Stomach (tissue), 9 donors: ENCODE measurements around the gene GRID2IP. TPM values are rescaled to one million over a fixed set of nuclear protein-coding genes. Genes with fewer than 3 reads are reported as not detected.

Source experiments
- DNase-seq, 2 donors: peaks; one replicate each; pipeline versions ENCODE4 v3.0.0 to v3.0.0-alpha.2; 2013 to 2019
- H3K27ac ChIP-seq, 5 donors: fragments of 200-600 bp in 4 of 5; sonication (generic) in 4 of 5; one replicate each; pipeline ENCODE4 v1.5.1; 2013 to 2019; ENCODE audit warnings: mild to moderate bottlenecking in 1 of 5, moderate library complexity in 1 of 5
- H3K27me3 ChIP-seq, 3 donors: fragments of 200-600 bp; sonication (generic); one replicate each; pipeline ENCODE4 v1.5.1; 2017 to 2019; ENCODE audit warnings: mixed run types in 1 of 3
- H3K36me3 ChIP-seq, 4 donors: fragments of 200-600 bp; sonication (generic); 1 replicate in 3 of 4; 2 replicates in 1 of 4; pipeline ENCODE4 v1.5.1; 2016 to 2019
- H3K4me1 ChIP-seq, 4 donors: fragments of 200-600 bp; sonication (generic); one replicate each; pipeline ENCODE4 v1.5.1; 2016 to 2019
- H3K4me3 ChIP-seq, 4 donors: fragments of 200-600 bp; sonication (generic) in 3 of 4; one replicate each; pipeline ENCODE4 v1.5.1; 2016 to 2019; ENCODE audit warnings: mild to moderate bottlenecking in 1 of 4
- H3K9me3 ChIP-seq, 4 donors: fragments of 200-600 bp; sonication (generic); one replicate each; pipeline ENCODE4 v1.5.1; 2016 to 2019
- EP300 ChIP-seq: sonication (generic); formaldehyde crosslinking; IDR thresholded peaks from one replicate; pipeline ENCODE4 v1.6.1; 2017; ENCODE audit warnings: antibody characterized with exemption
- POLR2A ChIP-seq, 4 donors: fragments of 450-650 bp; IDR thresholded peaks; one replicate each; pipeline ENCODE4 v1.6.1; 2016; ENCODE audit warnings: antibody characterized with exemption in 4 of 4, control low read depth in 2 of 4, mild to moderate bottlenecking in 1 of 4, moderate library complexity in 1 of 4
- POLR2AphosphoS5 ChIP-seq, 3 donors: sonication (generic); formaldehyde crosslinking; IDR thresholded peaks; one replicate each; pipeline ENCODE4 v1.6.1; 2016; ENCODE audit warnings: antibody characterized with exemption in 3 of 3
- WGBS, 5 donors: extraction: QIAGEN DNeasy Blood & Tissue Kit in 3 of 5; methylation state at CpG; one replicate each; pipeline versions ENCODE4 v1.1.5 to v1.1.7; 2013 to 2018; 5-methylcytosine and 5-hydroxymethylcytosine counted together
- intact Hi-C: fragments of 100-400 bp; cut with DNase I; formaldehyde crosslinking; loops from one replicate; pipeline ENCODE4 v1.15.1; 2023; ENCODE audit warnings: low total_unique reads
- polyA plus RNA-seq, 3 donors: library from polyadenylated mRNA; stranded (reverse); fragments of 200-250 nt; gene quantifications; one replicate each; pipeline ENCODE4 v1.2.3, GENCODE V29; 2013
- total RNA-seq, 5 donors: library from RNA; depleted of rRNA; stranded (reverse); fragments of >200 nt; gene quantifications; one replicate each; pipeline versions ENCODE4 v1.1.0 to v1.2.3, GENCODE V29; 2014 to 2016
- TF ChIP-seq, protein P1 (sequence below), 7 experiments: fragments of 450-650 bp in 4 of 7; fragments of 200-600 bp in 3 of 7; sonication (generic) in 3 of 7; IDR thresholded peaks; one replicate each; pipeline ENCODE4 v1.5.1; 2016 to 2019; ENCODE audit warnings: antibody characterized with exemption in 7 of 7, control low read depth in 2 of 7, mild to moderate bottlenecking in 1 of 7
- donor health status: healthy with polysubstance abuse.
- donor health status: Bipolar disorder and iron deficiency.
- donor health status: healthy.

Gene GRID2IP
- total and polyA plus RNA-seq, 8 donors = 0.23 to 0.37 (median 0.25) TPM; not detected in 5

DNA sequence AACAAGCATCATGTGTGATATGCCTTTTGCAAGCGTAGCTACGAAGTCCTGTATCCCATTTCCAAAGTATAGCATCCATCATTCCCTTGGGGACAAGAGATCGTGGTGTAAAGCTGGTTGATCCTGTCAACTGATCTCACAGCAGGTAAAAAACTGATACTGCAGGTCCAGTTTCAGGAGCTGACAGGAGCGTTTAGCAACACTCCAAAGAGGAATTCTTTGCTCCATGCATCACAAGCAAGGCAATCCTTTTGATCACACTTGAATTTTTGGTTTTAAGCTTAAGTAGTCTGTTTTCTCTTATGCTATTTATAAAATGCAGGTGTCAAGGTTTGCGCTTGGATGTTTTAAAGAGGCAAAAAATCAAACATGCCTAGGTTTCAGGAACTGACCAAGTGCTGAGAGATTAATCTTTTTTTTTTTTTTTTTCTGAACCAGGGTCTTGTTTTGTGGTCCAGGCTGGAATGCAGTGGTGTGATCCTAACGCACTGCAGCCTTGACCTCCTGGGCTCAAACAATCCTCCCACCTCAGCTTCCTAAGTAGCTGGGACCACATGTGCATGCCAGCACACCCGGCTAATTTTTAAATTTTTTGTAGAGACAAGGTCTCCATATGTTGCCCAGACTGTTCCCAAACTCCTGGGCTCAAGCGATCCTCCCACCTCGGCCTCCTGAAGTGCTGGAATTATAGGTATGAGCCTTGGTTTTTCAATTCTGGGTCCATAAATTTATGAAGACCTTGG is 24.2 kb upstream of the GRID2IP start:
- Histone ChIP-seq H3K36me3 (peaks cover 0 to 15% (median 13%) of the 10 kb centered on the region in 4 donors), H3K4me3 (no peak overlapping the region), H3K27ac (no peak overlapping the region), H3K27me3 (peaks cover 0 to 4% (median 0%) of the 10 kb centered on the region in 3 donors), H3K9me3 (no peaks in the 10 kb centered on the region), H3K4me1 (peaks cover 0 to 16% (median 12%) of the 10 kb centered on the region in 4 donors)
- intact Hi-C loops = no loop called here
- no peak for TF ChIP-seq POLR2AphosphoS5 (IDR thresholded peaks at IDR 0.05)
- WGBS, 5 donors = 65 to 77% (median 75%) methylated on average over 9 of the region's 9 CpGs
- no peak for DNase-seq

DNA sequence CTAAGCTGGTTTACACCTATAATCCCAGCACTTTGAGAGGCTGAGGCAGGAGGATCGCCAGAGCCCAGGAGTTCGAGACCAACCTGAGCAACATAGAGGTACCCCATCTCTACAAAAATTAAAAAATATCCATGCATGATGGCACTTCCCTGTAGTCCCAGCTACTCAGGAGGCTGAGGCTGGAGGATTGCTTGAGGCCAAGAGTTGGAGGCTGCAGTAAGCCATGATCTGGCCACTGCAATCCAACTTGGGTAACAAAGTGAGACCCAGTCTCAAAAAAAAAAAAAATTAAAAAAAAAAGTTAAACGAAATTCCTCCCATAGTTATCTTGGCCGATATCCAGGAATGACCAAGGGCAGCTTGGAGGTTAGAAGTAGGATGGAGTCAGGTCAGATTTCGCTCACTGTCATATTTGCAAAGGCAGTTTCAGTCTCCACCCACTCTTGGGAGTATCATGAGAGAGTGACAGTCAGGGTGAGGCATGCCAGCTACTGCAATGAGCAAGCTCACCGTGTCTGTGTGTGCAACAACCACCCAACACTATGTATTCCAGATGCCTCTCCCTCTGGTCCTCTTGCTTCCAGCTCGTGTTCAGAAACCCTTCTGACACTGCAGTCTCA is 20.0 kb upstream of the GRID2IP start:
- intact Hi-C loops = no loop called here
- H3K27me3 ChIP-seq = peaks cover 0 to 8% (median 6%) of the 10 kb centered on the region in 3 donors
- H3K36me3 ChIP-seq = no peaks in the 10 kb centered on the region
- no peak for DNase-seq
- peaks cover 0 to 2% (median 1%) of the 10 kb centered on the region in 4 donors for H3K4me1 ChIP-seq
- H3K4me3 ChIP-seq = no peak overlapping the region
- WGBS, 5 donors = 51 to 69% (median 58%) methylated on average over 7 of the region's 7 CpGs
- no peaks in the 10 kb centered on the region for H3K9me3 ChIP-seq
- no peak for TF ChIP-seq POLR2AphosphoS5 (IDR thresholded peaks at IDR 0.05)
- no peak for TF ChIP-seq POLR2A (IDR thresholded peaks at IDR 0.05)
- TF ChIP-seq EP300 = no peak
- TF ChIP-seq, protein P1, sequence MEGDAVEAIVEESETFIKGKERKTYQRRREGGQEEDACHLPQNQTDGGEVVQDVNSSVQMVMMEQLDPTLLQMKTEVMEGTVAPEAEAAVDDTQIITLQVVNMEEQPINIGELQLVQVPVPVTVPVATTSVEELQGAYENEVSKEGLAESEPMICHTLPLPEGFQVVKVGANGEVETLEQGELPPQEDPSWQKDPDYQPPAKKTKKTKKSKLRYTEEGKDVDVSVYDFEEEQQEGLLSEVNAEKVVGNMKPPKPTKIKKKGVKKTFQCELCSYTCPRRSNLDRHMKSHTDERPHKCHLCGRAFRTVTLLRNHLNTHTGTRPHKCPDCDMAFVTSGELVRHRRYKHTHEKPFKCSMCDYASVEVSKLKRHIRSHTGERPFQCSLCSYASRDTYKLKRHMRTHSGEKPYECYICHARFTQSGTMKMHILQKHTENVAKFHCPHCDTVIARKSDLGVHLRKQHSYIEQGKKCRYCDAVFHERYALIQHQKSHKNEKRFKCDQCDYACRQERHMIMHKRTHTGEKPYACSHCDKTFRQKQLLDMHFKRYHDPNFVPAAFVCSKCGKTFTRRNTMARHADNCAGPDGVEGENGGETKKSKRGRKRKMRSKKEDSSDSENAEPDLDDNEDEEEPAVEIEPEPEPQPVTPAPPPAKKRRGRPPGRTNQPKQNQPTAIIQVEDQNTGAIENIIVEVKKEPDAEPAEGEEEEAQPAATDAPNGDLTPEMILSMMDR (IDR thresholded peaks at IDR 0.05) = no peak
- H3K27ac ChIP-seq = no peak overlapping the region

DNA sequence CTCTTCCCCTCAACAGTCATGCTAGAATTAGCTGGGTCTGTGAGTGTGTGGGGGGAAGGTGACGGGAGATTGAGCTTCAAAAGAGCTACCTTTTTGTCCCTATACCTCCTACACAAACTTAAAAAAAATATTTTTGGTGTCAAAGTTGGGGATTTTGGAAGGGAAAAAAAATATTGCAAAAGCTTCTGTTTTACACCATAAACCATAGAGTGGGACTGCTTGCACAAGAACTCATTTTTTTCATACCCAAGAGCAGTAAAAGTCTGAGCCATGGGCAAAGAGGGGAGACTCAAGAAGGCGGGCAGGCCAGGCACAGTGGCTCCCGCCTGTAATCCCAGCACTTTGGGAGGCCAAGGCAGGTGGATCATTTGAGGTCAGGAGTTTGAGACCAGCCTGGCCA is 16.6 kb upstream of the GRID2IP start:
- TF ChIP-seq EP300 (no peak), POLR2AphosphoS5 (IDR thresholded peaks at IDR 0.05) (no peak), POLR2A (IDR thresholded peaks at IDR 0.05) (no peak)
- TF ChIP-seq, protein P1 (IDR thresholded peaks at IDR 0.05) = no peak
- Histone ChIP-seq H3K36me3 (no peaks in the 10 kb centered on the region), H3K27ac (no peak overlapping the region), H3K4me1 (no peaks in the 10 kb centered on the region), H3K27me3 (peaks cover 0 to 8% (median 6%) of the 10 kb centered on the region in 3 donors), H3K4me3 (no peak overlapping the region), H3K9me3 (no peaks in the 10 kb centered on the region)
- intact Hi-C loops = no loop called here
- 83 to 90% (median 85%) methylated on average over 3 of the region's 3 CpGs for WGBS, 5 donors
- no peak for DNase-seq

DNA sequence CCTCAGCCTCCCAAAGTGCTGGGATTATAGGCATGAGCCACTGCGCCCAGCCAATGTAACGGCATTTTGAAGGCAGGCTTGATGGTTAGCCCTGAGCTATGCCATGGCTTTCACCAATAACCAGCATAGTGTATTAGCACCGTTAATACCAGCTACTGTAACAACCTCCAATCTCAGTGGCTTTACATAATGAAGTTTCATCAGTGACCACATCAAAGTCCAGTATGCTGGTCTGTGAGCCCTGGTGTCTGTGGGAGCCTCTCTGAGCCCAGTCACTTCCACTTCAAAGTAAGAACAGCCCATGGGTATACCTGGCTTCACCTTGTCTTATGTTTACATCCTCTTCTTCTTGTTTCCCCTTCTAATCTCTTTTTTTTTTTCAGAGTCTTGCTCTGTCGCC is 14.4 kb upstream of the GRID2IP start:
- intact Hi-C loops = no loop called here
- H3K36me3 ChIP-seq = no peaks in the 10 kb centered on the region
- peaks cover 0 to 6% (median 4%) of the 10 kb centered on the region in 3 donors for H3K27me3 ChIP-seq
- no peak for DNase-seq
- no peak overlapping the region for H3K4me3 ChIP-seq
- no peaks in the 10 kb centered on the region for H3K9me3 ChIP-seq
- TF ChIP-seq POLR2AphosphoS5 (IDR thresholded peaks at IDR 0.05) (no peak), POLR2A (IDR thresholded peaks at IDR 0.05) (no peak), EP300 (no peak)
- TF ChIP-seq, protein P1 (IDR thresholded peaks at IDR 0.05) = no peak
- no peaks in the 10 kb centered on the region for H3K4me1 ChIP-seq
- WGBS, 5 donors = 65 to 81% (median 76%) methylated on average over 2 to 4 of the region's 4 CpGs
- H3K27ac ChIP-seq = no peak overlapping the region
